ENCODE measurements around the gene NR5A1.

NR5A1 gene

GRCh38 chr9:124500028-124500795, 7.0 kb downstream of the NR5A1 start:
- in situ Hi-C loops (cut with MboI; ENCODE audit: low sequenced_read_pairs) = no loop called here

GRCh38 chr9:124499216-124499615, 8.0 kb downstream of the NR5A1 start:
- in situ Hi-C loops (cut with MboI; ENCODE audit: low sequenced_read_pairs) = no loop called here

GRCh38 chr9:124498499-124499146, 8.6 kb downstream of the NR5A1 start:
- in situ Hi-C loops (cut with MboI; ENCODE audit: low sequenced_read_pairs) = no loop called here

DNA sequence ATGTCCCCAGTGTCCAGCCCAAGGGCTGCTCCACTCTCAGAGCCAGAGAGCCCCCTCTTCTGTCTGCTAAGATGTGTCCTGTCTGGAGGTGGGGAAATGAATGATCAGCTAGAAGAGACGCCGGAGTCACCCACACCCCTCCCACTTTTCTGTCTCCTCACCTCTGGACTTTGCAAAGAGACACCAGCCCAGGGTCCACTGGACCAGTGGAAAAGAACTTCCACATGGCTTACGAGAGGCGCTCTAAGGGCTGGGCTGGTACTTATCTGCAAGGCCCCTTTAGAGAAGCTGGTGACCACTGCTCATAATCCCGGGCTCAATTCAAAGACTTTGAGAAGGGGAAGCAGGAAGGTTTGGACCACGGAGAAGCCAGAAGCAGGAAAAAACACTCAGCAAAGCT, 9.2 kb downstream of the NR5A1 start:
- in situ Hi-C loops (cut with MboI; ENCODE audit: low sequenced_read_pairs) = no loop called here

GRCh38 chr9:124497441-124497840, 9.8 kb downstream of the NR5A1 start:
- in situ Hi-C loops (cut with MboI; ENCODE audit: low sequenced_read_pairs) = no loop called here

DNA sequence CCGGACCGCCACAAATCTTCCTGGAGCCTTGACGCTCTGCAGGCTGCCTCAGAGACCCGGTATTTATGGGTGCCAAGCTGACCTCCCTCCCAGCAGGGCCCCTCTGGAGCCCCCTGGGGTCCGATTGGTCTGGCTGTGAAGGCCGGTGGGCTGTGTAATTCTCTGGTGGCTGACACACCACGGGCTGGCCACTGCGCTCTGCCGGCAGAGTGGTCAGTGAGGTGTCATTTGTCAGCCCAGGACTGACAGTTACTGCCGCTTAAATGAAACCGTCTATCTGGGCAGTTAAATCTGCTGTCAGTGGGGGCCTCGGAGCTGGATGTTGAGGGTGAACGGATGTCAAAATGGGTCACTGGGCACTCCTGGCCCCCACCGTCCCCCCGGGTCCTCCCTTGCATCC, 10.7 kb downstream of the NR5A1 start:
- in situ Hi-C loops (cut with MboI; ENCODE audit: low sequenced_read_pairs) = no loop called here

DNA sequence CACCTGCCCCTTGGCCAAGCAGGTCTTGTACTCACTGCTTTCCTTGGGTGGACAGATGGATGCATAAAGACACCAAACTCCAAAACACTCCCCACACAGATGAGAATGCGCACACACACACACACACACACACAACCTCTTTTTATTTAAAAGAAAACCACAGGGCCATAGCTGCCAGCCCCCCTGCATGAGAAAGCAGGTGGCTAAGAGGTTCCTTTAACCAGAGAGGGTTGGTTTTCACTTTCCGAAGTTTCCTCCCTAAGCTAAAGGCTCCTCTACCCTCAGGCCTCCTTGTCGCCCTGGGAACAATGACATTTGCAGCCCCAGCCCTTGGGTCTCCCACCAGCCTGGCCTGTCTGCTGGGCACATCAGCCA, 11.1 kb downstream of the NR5A1 start:
- in situ Hi-C loops (cut with MboI; ENCODE audit: low sequenced_read_pairs) = no loop called here

- in situ Hi-C loops (cut with MboI; ENCODE audit: low sequenced_read_pairs) = no loop called here
These were observed 11.8 kb downstream of the NR5A1 start for GRCh38 chr9:124495126-124496074.

DNA sequence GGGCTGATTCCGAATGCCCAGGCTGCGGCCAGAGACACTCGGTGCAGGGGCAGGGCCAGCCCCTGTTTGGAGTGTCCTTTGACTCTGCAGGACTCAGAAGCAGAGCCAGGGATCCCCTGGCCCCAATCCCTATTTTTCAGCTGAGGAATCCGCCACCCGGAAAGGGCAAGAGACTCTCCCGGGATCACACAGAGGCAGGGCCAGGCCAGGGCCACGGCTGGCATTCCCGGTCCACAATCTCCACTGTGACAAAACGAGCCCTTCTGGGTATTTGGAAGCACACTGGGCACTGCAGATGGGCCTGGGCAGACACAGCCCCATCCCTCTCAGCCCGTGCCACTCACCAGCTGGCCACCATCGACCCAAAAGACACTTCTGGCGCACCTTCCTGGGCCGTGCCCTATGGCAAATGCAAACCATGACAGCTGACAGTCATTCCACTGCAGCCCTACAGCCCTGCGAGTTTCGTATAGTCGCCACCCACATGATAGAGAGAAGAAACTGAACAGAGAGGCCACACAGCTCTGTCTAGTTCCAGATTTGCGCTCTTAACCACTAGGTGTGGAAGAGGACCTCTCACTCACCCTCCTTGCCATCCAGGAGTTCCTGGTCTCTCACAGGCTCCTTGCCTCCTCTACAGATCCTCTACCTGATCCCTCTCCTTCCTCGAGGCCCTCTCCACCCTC, 13.3 kb downstream of the NR5A1 start:
- in situ Hi-C loops (cut with MboI; ENCODE audit: low sequenced_read_pairs) = no loop called here

- in situ Hi-C loops (cut with MboI; ENCODE audit: low sequenced_read_pairs) = no loop called here
These were observed 14.0 kb downstream of the NR5A1 start for GRCh38 chr9:124493218-124493617.

GRCh38 chr9:124492818-124493217, 14.4 kb downstream of the NR5A1 start:
- in situ Hi-C loops (cut with MboI; ENCODE audit: low sequenced_read_pairs) = no loop called here

DNA sequence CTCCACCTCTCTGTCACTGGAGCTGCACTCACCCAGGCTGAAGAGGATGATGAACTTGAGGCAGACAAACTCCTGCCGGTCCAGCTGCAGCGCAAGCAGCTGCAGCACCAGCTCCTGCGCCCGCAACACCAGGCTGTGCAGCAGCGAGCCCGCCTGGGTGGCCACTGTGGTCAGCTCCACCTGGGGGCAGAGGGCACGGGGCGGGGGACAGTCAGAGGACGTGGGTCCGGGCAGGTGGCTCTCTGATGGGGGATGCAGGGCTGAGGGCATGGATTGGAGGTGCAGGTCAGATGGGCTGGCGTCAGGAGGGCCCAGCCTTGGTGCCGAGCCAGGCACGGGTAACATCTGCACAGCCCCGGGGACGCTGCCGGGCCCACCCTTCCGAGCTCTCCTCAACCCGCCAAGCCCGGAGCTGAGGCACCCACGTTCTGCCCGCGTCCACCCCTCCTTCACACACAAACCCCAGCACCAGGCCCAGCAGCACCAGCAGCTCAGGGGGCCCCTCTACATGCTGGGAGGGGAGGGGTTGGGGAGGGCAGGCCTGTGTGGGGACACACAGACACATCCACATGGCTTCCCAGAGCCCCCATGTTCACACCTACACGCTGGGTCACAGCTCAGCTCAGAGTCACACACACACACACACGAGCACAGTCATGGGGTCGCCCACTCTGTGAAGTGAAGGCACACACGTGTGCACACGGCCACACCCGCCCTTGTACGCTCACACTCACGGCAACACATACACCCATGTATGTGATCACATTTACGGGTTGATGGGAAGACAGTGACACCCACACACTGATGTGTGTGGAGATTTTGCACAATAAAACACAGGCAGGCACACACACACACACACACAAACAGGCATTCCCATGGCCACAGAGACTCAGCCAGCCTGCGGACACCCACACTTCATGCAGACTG, 15.9 kb downstream of the NR5A1 start:
- in situ Hi-C loops (cut with MboI; ENCODE audit: low sequenced_read_pairs) = no loop called here

- in situ Hi-C loops (cut with MboI; ENCODE audit: low sequenced_read_pairs) = no loop called here
These were observed 17.2 kb downstream of the NR5A1 start for GRCh38 chr9:124490004-124490403.

DNA sequence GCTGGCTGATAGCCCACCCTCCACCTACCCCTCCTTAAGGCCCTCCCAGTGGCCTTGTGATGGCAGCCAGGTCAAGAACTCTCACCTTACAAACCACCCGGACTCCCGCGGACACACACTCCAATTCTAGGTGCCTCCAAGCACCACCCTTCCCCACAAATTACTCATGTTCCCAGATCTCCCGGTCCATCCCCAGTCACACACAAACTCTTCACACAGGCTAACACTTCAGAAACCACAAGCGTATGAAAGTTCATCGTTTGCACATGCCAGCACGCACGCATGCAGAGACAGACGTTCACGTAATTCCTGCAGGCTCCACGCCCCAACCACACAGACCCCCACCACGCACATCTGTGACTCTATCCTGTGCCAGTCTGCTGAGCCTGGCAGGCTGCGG, 18.0 kb downstream of the NR5A1 start:
- in situ Hi-C loops (cut with MboI; ENCODE audit: low sequenced_read_pairs) = no loop called here

DNA sequence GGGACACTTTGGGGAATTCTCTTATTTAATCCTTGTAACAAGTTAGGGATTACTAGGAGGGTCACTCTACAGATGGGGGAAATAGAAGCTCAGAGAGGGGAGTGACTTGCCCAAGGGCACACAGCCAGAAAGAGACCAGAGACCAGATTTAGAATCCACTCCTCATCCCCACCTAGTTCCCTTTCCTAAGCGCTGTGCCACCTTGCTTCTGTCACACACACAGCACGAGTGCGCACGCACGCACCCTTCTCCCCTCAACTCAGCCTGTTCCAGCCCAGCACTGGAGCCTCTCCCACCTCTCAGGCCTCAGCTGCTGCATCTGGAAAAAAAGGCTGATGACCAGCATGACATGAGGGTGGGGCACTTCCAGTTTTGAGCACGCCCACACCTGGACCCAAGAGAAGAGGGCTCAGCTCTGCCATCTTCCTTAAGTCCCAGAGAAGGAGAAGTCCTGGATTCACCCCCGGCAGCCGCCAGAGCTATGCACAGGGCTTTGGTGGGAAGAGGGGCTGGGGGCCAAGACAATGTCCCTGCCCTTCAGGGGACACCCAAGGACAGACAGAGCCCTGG, 18.5 kb downstream of the NR5A1 start:
- in situ Hi-C loops (cut with MboI; ENCODE audit: low sequenced_read_pairs) = no loop called here

GRCh38 chr9:124487260-124488182, 19.7 kb downstream of the NR5A1 start:
- in situ Hi-C loops (cut with MboI; ENCODE audit: low sequenced_read_pairs) = no loop called here

DNA sequence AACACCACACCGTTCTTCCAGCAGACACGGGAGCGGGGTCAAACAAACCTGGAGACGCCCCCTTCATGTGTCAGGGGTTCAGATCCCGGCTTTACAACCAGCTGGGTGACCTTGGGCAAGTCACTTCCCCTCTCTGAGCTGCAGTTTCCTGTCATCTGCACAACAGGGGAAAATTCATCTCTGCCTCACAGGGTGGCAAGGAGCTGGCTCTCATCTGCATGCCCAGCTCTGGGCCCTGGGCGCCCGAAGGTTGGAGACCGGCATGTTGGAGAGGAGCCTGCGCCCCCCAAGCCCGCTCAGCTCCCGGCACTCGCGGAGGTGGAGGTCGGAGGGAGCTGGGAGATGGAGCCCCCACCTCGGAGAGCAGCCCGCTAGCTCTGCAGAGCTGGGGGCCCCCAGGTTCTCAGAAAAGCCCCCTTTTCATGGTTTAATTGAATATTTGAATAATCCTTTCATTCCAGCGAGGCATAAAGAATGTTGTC, 20.4 kb downstream of the NR5A1 start:
- in situ Hi-C loops (cut with MboI; ENCODE audit: low sequenced_read_pairs) = no loop called here

- in situ Hi-C loops (cut with MboI; ENCODE audit: low sequenced_read_pairs) = no loop called here
These were observed 21.3 kb downstream of the NR5A1 start for GRCh38 chr9:124485936-124486335.

Measured in HL-60/S4 treated with retinoic acid at 250 ng/mL for 4 days and 3 days (cell line).